GM04504 (cell line): ENCODE results near the gene RBM6.

Experiments
- DNase-seq: peaks from one replicate; pipeline ENCODE4 v3.0.0-alpha.2; 2012; ENCODE audit warnings: low read depth

The RBM6 gene

DNA sequence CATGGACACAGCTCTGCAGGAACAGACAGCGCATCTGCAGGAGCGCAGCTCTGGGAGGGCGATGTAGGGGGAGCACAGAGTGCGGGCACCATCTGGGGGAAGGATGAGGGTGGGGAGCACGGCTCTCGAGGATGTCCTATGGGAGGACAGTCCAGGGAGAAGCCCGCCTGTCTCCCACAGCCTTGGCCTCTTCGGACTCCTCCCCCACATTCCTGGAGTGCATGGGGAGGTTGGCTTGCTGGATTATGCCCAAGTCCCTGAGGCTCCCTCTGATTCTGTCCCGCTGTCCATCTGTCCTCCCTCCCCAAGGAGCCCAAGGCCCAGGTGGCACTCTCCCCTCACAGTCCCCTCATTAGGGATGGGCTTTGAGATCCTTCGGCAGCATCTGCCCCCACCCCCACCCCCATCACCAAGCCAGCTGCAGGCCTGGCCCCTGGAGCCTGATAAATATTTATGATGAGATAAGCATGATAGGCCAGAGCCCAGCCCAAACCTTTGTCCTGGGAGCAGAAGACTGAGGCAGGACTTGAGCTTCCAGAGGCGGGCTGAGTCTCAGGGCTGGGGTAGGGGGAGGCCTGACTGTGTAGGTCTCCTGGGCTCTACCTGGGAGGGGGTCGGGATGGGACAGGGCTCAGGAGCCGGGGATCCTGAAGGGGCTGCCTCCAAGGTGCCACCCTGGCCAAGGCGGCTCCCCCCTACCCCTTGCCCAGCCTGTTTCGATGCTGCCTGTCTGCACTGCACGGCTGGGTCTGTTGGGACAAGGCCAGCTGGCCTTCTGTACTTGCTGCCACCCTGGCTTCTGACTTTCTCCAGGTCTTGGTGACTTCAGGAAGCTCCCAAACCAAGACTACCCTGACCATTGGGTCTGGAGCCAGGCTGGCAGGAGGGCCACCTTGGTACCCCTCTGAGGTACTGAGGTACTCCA is 186.6 kb downstream of the RBM6 start:
- DNase-seq: no peak
